Measurements from ENCODE around the gene CCL4.
A peak's percentile ranks its signal among the peaks of the same experiment; 100 is the strongest.
"Not testable (repeated sequence)": the region's sequence is repeated elsewhere in the genome, so short reads cannot be mapped to it uniquely, and the experiment has no call there.

CCL4 gene

DNA sequence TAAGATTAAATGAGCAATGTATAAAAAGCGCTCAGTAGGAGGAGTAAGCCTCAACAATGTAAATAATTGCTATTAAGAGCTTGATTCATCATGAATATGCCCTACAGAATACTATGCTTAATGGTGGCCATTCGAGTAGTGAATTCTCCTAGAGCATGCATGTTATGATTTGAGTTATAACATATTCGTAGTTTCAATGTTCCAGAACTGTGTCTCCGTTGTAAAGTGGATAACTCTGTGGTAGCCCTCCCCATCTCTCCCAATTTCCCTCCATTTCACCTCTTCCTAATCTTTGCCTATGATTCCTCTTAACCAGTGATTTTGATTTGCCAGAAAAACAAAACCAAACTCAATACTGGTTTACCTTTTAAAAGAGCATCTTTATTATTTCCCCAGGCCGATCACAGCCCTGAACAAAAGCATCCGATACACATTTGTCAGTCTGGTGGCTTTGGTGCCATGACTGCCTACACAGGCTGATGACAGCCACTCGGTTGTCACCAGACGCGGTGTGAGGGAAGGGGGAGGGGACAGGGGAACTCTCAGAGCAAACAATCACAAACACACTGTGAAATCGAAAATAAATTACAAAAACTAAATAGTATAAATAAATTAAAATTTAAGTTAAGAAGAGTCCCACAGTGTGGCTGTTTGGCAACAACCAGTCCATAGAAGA is 15.6 kb upstream of the CCL4 start:
- not testable (repeated sequence) for DNase-seq (ENCODE audit: low read depth in 2 of 2)

DNA sequence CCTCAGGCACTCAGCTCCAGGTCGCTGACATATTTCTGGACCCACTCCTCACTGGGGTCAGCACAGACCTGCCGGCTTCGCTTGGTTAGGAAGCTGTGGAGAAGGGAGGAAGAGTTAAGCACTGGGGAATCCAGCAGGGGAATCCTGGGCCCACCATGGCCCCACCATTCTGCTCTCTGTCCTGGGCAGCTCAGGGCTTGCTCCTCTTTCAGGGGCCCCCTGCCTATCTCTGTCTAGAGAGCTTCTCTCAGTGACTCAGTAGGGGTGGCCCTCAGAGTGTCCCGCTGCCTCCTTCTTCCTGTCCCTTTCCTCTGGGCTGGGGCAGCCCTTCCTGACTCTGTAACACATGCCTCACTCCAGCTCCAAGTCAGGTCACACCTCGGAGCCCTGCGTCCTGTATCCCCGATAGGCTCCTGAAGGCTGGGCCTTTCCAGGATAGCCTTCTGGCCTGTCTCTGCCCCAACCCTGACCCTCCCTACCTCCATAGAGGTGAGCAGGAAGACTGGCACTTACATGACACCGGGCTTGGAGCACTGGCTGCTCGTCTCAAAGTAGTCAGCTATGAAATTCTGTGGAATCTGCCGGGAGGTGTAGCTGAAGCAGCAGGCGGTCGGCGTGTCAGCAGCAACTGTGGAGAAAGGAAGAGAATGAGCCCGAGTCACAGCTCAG is 14.8 kb upstream of the CCL4 start:
- no peak for DNase-seq (ENCODE audit: low read depth in 2 of 2)

DNA sequence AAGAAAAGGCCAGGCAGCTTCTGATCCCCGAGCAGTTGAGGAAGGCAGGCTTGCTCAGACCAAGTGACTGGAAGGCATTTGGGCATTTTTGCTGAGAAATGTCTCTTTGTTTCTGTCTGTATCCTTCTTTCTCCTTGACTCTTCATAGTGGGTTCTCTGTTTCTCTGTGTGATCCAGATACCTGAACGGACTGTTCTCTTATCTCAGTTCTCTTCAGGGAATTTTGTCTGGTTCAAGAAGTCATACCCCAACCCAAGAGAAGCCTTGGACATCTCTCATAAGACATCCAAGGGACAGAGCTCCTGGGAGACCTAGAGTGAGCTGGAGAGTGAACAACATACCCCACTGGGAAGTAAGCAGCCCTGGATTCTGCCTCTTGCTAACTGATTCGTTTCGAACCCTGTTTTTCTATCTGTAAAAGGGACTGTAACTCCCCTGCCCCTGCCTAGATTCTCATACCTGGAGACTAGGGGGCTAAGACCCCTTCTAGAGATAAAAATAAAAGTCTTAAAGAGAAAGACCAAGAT is 14.2 kb upstream of the CCL4 start:
- DNase-seq (ENCODE audit: low read depth in 2 of 2), result no peak

DNA sequence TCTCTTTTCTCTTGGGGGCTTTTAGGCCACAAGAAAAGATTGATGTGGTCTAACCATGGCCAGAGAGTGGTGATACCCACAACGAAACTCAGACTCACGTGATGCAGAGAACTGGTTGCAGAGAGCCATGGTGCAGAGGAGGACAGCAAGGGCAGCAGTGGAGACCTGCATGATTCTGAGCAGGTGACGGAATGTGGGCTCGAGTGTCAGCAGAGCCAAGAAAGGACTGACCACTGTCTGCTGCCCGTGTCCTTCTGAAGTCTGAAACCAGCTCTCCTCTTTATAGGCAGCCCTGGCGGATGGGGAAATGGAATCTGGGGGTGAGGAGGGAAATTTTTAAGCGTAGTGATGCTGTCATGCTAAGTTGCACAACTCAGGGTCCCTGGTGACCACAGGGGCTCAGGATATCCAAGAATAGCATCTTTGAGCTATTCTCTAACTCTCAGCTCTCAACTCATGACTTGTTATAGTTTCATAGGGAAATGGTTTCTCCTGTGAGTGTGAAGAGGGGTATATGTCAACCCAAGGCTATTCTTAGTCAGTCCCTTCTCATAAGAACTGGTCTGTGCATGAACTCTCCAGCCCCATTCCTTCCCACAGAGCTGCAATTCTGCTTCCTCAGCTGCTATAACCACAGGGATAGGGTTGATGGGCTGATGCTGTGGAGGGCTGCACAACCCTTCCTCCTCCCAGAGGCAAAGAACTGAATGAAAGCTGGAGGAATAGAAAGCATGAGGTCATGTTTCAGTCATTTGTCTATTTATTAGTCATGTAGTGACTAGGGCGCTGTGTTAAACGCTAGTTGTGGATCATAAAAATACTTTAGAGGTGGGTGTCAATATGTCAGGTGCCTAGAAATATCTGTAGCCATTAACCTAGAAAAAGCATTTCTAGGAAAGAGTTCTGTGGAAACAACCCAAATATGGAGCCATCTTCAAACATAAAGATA is 13.5 kb upstream of the CCL4 start, which contains the start of gene CCL3:
Gene CCL3, minus strand, starts transcription at position 256 of the 949 bp plus-strand sequence. Its CDS starts 85 bp downstream, at position 171.
- DNase-seq (ENCODE audit: low read depth in 2 of 2), result peak; percentile 53 to 60

DNA sequence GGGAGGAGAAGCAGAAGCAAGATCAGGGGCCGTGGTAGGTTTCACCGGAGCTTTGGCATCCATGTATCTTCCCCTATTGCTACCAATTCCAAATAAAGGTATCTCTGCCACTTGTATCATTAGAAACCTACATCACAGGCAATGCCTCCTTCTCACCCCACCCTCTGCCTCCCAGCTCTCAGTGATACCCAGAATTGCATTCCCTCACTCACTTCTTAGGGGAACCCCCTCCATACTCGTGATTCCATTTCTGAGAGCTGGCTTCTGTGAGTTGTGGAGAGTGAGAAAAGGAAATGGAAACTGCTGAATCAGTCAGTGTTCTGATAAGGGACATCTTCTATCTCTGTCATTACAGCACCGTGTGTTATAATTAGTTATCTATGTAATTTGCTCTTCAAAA is 11.4 kb upstream of the CCL4 start:
- peak in 1 of 2 donors; percentile 50 for DNase-seq (ENCODE audit: low read depth in 2 of 2)

DNA sequence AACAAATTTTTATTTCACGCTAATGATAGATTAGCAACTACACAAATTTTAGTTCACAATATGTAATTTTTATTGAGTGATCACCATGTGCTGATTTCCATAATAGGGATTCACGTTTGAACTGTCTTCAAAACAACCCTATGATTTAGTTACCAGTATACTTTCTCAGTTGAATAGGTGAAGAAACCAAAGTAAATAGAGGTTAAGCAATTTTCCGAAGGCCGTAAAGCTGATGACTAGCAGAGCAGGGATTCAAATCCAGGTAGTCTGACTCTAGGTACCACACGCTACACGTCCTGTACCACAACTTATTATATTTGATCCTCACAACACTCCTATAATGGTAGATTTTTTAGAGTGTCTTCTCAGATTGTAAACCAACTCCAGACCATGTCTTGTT is 10.9 kb upstream of the CCL4 start:
- not testable (repeated sequence) for DNase-seq (ENCODE audit: low read depth in 2 of 2)

DNA sequence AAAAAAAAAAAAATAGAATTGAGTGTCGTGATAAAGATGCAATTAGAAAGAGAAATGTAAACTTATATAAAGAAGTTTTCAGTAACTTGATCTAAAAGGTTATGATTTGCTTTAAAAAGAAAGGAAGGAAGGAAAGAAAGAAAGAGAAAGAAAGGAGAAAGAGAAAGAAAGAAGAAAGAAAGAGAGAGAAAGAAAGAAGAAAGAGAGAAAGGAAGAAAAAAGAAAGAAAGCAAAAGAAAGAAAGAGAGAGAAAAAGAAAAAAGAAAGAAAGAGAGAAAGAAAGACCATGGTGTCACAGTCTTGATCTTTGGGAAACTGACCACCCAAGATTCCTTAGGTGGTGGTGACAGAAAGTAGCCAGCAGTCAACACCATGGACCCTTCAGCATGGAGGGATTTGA is 9.4 kb upstream of the CCL4 start:
- DNase-seq (ENCODE audit: low read depth in 2 of 2), result no peak

DNA sequence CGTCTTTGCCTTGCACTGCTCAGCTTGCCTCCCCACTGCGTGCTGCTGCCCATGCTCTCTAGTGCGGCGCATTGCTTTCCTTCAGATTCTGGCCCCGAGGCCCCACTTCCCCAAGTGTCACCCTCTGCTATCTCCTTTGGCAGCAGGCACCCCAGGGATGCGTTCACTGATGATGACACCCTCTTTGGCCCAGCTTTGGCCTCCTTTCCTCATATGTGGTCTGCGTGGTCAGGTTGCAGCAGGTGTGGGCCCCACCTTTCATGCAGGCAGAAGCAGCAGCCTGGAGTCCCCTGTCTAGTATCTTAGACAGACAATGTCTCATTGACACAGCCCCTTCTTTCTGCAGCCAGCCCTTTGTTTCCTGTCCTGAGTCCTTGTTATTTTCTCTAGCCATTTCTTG is 8.9 kb upstream of the CCL4 start:
- no peak for DNase-seq (ENCODE audit: low read depth in 2 of 2)

DNA sequence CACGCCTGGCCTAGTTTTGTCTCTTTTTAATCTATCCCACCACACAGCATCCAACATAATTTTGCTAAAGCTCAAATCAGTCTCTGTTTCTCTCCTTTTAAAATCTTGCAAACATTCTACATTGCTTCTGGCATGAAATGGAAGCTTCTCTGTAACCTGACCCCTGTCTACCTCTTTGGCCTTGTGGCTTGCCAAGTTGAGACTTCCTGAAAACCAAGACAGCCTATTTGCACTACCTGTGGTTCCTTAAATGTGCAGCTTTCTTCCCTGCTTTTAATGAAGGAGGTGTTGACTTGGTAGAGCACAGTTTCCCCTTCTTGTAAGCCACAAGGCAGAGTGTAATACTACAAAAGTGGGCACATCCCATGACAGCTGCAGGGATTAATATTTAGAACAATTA is 7.6 kb upstream of the CCL4 start:
- DNase-seq (ENCODE audit: low read depth in 2 of 2), result no peak

DNA sequence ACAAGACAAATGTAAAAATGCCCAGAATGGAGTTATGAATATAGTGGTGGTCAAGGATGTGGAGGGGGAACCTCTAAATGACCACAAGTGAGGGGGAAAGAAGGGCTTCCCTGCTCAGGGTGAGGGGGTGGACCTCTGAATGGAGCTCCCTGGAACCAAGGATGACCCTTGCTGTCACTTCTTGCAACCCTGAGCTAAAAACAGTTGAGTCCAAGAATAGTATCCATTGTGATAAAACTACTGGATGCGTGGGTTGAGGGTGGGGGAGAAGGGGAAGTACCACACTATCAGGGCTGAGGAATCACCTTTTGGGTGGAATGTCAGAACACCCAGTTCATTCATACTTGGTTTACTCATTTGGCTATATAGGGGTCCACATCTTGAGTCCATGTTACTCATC is 4.6 kb upstream of the CCL4 start:
- DNase-seq (ENCODE audit: low read depth in 2 of 2), result not testable (repeated sequence)

DNA sequence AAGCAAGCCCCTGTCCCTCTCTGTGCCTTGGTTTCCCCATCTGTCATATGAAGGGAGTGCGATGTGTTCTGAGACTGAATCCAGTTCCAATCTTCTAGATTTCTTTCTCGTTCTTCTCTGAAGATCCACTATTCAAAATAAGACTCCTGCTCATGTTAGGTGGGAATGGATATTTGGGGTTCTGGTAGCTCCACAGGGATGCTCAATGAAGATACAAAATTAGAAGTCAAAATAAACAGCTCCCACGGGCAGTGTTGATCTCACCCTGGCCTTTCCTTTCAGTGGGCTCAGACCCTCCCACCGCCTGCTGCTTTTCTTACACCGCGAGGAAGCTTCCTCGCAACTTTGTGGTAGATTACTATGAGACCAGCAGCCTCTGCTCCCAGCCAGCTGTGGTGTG is 619 bp downstream of the CCL4 start:
- DNase-seq (ENCODE audit: low read depth in 2 of 2), result not testable (repeated sequence)

DNA sequence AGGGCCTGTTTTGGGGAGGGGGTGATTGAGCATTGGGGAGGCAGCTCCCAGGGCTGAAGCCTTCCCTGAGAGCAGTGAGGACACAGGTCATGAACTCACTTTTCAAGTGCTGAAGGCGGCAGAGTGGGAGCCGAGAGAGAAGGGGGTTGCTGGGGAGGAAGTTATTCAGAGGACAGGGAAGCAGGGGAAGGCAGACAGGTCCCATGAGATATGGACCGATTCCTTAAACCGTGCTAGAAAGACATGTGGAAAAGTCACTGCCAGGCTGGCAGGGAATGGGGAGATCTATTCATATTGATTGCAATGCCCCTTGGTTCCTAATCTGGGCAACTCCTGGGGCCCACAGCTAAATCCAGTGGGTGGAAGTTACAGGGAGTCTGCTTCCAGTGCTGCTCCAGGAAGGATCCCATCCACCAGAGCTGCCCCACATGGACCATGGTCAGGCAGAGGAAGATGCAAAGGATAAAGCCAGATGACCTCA is 1.1 kb downstream of the CCL4 start:
- no peak for DNase-seq (ENCODE audit: low read depth in 2 of 2)

DNA sequence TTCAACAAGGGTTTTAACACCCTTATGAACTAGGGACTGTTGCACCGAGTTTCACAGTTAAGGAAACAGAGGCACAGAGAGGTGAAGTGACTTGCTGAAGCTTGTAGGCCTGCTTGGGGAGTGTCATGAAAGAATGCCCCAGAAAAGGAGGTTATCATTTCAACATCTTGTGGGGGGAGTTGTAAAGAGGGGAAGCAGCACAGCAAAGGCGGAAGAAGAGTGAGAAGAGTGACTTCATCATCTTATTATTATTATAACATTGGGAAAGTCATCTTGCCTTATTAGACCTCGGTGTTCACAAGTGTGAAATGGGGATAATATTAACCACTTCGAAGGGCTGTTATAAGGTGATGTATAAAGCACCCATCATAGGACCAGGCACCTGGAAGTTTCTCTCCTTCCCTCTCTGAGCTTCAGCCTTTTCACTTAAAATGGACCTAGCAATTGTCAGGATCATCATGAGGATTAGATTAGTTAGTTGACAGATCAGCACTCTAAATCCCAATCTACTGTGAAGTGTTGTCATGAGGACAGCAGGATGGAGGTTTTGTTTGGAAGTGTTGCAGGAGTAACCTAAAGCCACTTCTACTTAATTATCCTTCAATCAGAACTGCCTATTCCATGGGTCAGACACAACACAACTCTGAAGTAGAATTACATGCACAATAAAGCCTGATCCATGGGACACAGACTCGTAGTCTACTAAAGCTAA is 2.3 kb downstream of the CCL4 start:
- no peak for DNase-seq (ENCODE audit: low read depth in 2 of 2)

DNA sequence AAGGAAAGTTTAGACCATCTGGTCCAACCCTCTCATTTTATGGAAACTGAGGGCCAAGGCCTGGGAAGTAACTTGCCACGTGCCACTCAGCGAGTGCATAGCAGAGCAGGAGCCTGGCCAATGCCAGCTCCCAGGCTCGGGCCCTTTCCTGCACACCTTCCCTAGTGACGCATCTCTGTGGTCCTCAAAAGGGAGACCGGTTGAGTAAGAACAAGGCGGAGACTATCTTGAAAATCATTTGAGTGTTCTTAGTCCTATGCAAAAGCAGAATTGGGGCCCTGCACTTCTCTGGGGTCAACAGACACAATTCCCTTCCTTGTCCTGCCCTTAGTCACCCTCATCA is 2.8 kb downstream of the CCL4 start:
- DNase-seq (ENCODE audit: low read depth in 2 of 2), result no peak

DNA sequence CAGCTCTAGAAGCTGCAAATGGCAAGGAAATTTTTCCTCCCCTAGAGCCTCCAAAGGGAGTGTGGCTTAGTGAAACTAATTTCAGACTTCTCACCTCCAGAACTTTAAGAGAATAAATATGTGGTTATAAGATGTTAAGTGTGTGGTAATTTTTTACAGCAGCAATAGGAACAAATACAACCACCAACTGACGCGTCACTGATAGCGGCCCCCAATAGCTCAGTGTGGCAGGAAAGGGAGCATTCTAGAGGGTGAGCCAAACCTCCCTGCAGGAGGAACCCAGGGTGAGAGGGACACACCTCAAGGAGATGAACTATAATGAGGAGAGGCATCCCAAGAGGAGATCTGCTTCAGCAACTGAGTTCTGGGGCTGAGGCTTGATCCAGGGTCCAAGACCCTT is 4.0 kb downstream of the CCL4 start:
- peak in 1 of 2 donors; percentile 16 for DNase-seq (ENCODE audit: low read depth in 2 of 2)

DNA sequence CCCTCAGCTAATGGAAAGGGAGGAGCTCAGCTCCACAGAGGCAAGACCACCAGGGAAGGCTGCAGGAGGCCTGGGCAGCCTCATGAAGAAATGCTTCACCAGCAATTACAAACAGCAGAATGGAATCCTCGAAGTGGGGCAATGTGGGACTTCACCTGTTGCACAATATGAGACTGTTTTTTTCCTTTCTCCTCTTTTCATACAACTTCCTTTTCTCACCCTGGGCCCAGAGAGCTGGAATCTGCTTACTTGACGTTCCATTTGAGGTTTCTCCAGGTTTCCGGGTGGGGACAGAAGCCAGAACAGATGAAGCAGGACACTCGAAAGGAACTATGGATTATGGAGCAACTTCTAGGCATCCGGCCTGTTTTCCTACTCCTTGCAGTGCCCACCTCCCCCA is 4.6 kb downstream of the CCL4 start:
- DNase-seq (ENCODE audit: low read depth in 2 of 2), result not testable (repeated sequence)

DNA sequence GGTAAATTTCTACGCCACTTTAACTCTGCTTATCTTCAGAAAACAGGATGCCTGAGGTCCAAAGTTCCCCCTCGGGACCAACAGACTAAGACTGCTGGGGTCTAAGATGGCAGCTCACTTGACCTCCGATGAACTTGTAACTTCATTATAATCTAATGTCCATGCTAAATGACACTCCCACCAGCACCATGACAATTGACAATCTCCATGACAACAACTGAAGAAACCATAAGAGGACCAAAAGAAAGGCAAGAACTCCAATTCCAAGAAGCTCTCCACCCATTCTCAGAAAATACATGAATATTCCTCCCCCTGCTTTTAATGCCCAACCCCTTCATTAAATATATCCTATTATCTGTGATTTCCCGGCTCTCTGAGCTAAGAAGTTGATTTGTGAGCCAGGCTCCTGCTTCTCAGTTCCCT is 7.5 kb downstream of the CCL4 start:
- no peak for DNase-seq (ENCODE audit: low read depth in 2 of 2)

DNA sequence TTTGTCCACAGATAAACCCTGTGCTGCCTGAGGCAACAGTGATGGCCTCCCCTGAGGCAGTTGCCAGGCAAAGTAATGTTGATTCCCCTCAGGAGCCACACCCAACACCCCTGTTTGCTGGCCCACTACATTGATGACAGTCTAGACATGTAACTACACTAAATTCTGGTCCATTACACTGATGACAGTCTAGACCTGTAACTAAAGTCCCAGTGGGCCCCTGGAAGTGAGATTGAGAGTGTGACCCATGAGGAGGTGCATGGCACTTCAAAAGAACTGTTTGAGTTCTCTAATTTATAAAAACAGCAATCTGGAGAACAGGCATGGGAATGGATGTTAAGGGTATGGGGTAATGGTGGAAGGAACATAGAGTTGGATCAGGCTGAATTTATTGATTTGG is 8.9 kb downstream of the CCL4 start:
- no peak for DNase-seq (ENCODE audit: low read depth in 2 of 2)

DNA sequence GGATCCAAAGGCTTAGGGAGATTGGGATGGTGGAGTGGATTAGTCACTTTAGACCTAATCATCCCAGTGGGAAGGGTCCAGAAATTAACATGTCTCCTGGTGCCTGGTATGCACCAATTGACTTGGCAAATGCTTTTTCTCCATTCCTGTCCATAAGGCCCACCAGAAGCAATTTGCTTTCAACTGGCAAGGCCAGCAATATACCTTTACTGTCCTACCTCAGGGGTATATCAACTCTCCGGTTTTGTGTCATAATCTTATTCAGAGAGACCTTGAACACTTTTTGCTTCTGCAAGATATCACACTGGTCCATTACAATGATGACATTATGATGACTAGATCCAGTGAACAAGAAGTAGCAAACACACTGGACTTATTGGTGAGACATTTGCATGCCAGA is 9.5 kb downstream of the CCL4 start:
- not testable (repeated sequence) for DNase-seq (ENCODE audit: low read depth in 2 of 2)

DNA sequence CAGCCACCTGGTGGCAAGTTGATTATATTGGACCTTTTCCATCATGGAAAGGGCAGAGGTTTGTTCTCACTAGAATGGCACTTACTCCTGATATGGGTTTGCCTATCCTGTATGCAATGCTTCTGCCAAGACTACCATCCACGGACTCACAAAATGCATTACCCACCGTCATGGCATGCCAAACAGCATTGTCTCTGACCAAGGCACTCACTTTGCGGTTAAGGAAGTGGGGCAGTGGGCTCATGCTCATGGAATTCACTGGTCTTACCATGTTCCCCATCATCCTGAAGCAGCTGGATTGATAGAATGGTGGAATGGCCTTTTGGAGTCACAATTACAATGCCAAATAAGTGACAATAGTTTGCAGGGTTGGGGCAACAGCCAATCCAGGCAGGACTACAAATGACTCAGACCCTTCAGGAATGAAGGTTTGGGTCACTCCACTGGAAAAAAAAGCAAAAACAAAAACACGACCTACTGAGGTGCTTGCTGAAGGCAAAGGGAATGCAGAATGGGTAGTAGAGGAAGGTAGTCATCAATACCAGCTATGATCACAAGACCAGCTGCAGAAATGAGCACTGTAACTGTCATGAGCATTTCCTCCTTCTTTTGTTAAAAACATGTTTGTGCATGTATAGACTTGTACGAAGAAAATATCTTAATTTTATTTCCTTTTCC is 11.5 kb downstream of the CCL4 start:
- DNase-seq (ENCODE audit: low read depth in 2 of 2), result not testable (repeated sequence)

DNA sequence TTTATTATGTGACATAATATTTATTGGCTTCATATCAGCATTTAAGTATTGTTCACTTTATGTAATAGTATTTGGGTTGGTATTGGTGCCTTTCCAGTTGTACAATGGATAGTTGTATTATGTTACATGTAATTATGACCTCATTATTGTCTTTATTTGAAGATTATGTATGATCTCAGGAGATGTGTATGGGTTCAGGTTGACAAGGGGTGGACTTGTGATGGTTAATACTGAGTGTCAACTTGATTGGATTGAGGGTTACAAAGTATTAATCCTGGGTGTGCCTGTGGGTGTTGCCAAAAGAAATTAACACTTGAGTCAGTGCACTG is 12.0 kb downstream of the CCL4 start:
- DNase-seq (ENCODE audit: low read depth in 2 of 2), result not testable (repeated sequence)

Measured in stimulated activated CD8-positive, alpha-beta memory T cell treated with anti-CD3 and anti-CD28 coated beads, Interleukin-15, amount 100 ng/mL, for 48 hours (primary cell).